NCI-H2107 treated with DMSO at 0.1 percent for 48 hours (cell line): ENCODE results near the gene ANKDD1B.
"Not testable (repeated sequence)": the region's sequence is repeated elsewhere in the genome, so short reads cannot be mapped to it uniquely, and the experiment has no call there.

Experiments
- DNase-seq: peaks from one replicate; lab custom pipeline; 2025; ENCODE audit not compliant: unreplicated experiment; lab: John Stamatoyannopoulos, UW

The ANKDD1B gene

DNA sequence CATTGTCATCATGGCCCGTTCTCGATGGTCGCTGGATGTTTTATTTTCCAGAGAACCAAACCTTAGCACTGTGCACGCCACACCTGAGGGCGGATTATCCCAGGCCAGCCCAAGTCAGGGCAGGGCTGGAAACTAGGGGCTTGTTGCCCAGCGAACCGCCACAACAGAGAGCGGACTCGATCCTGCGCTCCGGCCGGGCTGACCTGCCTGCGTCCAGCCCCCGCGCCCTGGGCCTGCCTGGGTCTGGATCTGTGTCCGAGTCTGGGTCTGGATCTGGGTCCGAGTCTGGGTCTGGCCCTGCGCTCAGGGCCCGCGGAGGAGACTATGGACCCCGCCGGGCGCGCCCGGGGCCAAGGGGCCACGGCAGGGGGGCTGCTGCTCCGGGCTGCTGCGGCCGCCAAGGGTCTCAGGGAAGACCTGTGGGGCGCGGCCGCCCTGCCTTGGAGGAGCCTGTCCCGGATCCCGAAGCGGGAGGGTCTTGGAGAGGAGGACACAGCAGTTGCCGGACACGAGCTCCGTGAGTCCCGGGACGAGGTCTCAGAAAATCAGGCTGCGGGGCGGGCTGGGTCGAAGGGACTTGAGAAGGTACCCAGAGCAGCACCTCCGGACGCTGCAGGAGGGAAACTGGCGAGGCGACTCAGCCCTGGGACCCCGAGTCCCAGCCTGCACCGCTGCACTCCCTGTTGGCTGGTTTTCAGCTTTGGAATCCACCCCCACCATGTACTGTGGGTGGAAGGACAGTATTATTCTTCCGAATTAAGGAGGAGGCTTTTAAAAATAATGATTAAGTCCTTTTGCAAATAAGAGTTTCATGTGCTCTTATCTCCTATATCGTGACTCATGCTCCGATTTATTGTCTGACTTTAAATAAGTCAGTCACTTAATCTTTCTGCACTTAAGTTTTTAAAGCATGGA lies at the start of gene ANKDD1B:
ANKDD1B (plus strand) TSS at position 143 of the 915 bp plus-strand sequence; CDS start at position 325, 182 bp downstream.
- no peak for DNase-seq

DNA sequence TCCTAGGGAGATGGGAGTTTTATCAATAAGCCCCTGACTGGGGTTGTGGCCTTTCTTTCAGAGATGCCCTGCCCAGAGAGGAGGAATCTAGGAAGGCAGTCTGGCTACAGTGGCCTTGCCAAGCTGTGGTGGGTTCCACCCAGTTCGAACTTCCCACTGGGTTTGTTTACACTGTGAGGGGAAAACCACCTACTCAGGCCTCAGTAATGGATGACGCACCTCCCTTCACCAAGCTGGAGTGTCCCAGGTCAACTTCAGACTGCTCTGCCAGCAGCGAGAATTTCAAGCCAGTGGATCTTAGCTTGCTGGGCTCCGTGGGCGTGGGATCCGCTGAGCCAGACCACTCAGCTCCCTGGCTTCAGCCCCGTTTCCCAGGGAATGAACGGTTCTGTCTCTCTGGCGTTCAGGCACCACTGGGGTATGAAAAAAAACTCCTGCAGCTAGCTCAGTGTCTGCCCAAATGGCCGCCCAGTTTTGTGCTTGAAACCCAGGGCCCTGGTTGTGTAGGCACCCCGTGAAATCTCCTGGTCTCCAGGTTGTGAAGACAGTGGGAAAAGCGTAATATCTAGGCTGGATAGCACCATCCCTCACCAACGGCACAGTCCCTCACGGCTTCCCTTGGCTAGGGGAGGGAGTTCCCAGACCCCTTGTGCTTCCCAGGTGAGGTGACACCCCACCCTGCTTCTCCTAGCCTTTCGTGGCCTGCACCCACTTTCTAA lies 45.1 kb upstream of the ANKDD1B start:
- DNase-seq, result not testable (repeated sequence)

DNA sequence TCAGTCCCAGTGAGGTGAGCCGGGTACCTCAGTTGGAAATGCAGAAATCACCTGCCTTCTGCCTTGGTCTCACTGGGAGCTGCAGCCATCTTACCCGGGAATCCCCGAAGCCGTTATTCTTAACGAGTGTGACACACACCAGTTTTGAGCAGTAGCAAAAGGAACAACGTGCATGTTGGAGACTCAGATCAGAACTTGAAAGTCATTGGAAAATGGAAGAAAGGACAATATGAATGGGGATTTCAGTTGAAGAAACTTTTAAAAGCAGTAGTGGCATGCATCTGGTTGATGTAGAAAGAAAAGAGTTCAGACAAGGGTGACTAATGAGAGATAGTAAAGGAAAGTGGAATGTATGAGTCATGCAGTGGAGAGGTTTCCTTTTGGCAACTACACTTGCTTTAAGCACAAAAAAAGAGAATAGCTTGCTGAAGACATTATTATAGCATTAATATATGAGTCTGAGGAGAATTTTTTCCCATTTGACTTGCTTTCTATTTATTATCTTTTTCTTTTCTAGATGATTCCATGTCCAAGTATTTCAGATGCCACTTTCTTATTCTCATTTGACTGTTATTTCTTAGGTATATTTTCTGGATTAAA lies 44.4 kb upstream of the ANKDD1B start:
- no peak for DNase-seq

DNA sequence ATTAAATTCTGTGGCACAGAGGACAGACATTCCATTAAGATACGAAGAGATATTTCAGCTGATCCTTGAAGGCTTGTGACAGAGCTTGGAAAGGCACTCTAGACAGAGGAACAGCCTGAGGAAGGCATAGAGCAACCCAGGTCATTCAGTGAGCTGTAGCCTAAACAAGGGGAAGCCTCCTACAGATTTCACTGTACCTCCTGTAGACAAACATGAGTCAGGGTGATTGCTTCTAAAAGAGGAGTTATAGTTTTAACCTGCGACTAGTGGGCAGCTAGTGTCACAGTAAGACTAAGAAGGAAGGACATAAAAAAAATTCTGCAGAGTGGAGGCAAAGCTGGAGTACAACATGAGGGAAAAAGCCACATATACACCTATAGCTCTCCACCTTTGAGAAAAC lies 43.5 kb upstream of the ANKDD1B start:
- no peak for DNase-seq

DNA sequence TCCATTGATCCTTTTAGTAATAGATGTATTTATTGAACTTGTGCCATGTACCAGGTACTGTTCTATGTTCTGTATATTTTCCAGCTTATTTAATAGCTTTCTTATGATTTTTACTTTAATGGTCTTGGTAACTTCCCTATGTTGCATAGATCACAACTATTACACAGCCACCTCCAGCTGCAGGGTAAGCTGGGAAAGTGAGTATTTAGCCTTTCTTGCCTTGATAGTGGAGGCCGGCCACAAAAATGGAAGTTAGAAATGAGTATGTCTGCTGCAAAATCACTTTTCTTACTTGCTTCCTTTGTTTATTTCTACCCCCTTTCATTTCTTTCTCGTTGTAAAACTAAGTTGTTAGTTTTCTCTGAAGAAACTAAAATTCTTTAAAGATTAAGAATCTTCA lies 43.1 kb upstream of the ANKDD1B start:
- DNase-seq, result no peak

DNA sequence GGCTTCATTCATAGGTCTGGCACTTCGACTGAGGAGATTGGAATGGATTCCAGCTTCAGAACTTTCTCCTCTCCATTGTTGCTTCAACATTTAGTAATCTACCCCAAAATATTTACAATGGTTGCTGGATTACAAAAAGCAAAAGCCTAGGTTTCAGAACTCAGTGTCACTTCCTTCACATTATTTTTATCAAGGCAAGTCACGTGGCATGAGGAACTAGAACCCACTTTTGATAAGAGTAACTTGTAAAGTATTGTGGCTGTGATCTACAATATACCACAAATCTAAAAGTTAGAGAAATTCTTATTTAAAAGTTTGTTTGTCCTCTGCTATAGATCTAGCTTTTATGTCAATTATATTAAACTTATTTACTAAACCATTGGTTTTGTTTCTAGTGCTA lies 39.7 kb upstream of the ANKDD1B start:
- no peak for DNase-seq

DNA sequence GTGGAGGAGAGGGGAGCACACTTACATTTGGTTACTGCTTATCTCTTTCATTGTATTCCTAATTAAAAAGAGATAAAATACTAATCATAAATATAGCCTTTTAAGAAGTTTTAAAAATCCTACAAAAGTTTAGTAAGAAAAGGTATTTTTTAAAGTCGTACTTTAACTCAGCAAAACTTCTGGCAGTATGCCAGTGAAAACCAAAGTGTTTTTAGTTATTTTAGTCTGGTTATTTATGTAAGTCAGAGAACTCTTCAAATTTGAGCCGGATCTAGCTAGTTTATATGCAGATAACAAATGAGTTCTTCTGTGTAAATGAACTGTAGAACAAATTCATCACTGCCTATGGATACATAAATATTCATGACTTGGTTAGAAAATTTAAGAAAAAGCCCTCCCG lies 36.5 kb upstream of the ANKDD1B start:
- DNase-seq, result no peak

DNA sequence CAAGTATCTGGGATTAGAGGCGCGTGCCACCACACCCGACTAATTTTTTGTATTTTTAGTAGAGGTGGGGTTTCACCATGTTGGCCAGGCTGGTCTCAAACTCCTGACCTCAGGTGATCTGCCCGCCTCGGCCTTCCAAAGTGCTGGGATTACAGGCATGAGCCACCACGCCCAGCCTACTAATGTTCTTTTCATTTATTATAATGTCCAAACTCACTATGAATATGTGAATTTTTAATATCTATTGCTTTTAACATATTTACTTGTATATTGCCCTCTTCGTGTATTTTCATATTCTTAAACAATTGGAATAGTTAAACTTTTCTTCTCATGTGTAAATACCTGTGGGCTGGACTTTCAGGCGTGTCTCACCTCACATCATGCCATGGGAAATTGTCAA lies 33.0 kb upstream of the ANKDD1B start:
- DNase-seq, result not testable (repeated sequence)

DNA sequence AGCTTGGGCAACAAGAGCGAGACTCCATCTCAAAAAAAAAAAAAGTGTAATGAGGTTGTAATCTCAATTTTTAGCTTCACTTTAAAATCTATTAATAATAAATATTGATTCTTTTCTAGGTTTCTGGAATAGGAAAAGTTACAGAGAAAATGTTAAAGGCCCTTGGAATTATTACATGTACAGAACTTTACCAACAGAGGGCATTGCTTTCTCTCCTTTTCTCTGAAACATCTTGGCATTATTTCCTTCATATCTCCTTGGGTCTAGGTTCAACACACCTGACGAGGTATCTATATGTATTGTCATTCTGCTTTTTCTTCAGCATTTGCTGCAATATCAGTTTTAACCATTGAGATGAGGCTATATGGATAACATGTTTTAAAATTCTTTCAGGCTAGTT lies 26.6 kb upstream of the ANKDD1B start:
- DNase-seq, result no peak

DNA sequence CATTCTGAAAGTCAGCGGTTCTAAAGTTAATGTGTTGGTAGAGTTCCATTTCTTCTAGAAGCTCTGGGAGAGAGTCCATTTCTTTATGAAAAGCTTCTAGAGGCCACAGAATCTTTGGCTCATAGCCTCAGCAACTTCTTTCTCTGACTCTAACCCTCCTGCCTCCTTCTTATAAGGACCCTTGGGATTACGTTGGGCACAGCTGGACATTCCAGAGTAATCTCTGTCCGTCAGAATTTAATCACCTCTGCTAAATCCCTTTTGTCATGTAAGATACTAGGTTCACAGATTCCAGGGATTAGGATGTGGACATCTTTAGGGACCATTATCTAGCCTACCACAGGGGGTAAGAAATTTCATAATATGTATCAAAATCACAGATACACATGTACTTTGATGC lies 22.6 kb upstream of the ANKDD1B start:
- DNase-seq, result no peak

DNA sequence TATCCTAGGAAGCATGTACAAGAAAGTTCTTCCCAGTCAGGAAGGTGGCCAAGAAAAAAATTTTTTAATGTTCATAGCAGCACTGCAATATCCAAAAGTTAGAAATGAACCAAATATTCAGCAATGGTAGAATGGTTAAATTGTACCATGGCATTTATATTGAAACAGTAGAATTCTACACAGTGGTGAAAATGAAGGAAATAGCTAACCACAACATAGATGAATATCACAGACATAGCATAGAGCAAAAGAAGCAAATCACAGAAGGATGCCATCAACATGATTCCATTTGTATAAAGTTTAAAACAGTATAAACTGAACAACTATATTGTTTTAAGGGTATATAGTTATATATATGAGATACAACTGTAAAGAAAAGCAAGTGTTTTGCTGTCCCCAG lies 10.7 kb upstream of the ANKDD1B start:
- no peak for DNase-seq

DNA sequence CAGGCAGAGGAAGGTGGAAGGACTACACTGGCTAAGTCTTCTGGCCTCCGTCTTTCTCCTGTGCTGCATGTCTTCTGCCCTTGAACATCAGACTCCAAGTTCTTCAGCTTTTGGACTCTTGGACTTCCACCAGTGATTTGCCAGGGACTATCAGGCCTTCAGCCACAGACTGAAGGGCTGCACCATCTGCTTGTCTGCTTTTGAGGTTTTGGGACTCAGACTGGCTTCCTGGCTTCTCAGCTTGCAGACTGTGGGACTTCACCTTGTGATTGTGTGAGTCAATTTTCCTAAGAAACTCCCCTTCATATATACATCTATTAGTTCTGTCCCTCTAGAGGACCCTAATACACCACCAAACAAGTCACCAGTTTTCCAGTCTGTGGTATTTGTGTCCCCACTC lies 9.7 kb upstream of the ANKDD1B start:
- DNase-seq, result no peak

DNA sequence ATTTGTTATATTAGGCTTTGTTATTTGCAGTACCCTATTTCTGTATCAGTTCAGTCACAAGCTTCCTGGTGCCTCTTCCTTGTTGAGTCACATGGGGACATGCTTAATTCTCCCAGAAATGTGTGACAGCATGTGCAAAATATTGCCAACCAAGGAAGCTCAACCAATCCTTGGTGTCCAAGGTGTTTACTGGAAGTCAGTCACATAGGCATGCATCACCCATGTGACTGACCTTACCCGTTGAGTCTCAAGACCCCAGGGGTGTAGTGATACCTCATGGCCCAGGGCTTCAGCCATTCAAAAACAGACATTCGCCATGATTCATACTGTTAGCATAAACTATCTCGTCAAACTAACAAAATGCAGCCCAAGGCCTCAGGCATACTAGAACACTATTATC lies 9.3 kb upstream of the ANKDD1B start:
- DNase-seq, result no peak

DNA sequence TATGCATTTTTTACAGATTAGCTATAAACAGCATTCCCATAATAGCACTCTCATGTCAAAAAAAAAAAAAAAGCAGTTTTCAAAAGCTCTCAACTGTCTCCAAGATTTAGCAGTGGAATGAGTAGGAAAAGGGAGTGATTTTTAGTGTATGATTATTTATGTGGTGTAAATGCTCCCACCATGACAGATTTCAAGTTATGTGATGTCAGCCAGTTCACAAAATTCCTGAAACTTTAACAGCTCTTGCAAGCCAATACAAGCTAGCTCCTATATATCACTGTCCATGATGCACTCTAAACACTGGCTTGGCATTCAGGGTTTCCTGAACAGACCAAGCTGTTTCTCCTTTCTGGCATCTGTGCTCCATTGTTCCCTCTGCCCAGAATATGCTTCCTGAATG lies 7.9 kb upstream of the ANKDD1B start:
- no peak for DNase-seq

DNA sequence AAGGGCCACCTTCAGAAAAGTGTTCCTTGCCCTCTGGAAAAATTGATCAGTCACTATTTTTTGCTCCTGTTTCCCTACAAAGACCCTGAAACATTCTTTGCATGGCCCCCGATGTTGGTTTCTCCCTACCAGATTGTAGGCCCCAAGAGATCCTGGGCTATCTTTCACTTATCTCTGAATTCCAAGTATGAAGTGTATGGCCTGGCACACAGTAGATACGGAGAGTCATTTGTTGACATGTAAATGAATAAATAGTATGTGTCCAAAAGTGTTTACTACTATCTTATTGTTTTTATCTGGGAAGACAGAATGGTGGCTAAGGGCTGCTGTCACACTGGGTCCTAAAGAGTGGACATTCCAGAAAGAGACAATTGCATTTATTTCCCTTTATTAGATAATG lies 7.4 kb upstream of the ANKDD1B start:
- no peak for DNase-seq

DNA sequence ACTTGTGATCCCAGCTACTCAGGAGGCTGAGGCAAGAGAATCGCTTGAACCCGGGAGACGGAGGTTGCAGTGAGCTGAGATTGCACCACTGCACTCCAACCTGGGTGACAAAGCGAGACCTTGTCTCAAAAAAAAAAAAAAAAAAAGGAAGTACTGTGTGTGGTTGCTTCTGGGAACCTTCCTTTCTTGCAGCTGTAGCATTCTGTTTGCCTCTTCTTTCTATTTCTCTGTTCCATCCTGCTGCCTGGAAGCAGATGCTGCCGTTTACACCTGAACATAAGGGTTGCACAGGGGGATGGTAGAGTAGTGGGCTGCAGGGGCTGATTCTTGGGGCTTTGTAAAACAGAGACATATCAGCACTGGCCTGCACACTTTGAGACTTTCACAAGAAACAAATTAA lies 3.9 kb upstream of the ANKDD1B start:
- DNase-seq, result not testable (repeated sequence)

DNA sequence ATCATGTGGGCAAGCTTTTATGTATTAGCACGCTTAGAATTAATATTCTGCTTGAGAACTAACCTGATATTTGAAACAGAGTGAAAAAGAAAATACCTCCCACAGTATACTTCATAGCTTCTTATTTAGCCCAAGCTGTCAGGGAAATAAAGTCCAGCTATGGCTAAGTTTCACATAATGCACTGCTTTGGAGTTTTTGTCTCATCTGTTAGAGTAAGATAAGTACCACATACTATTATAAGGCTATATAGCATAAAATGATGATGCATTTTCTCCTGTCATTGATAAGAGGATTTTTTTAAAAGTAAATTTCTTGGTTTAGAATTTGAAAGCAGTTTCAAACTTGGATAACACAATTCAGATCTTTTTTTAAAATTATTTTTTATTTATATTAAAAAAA lies 2.4 kb upstream of the ANKDD1B start:
- DNase-seq, result no peak

DNA sequence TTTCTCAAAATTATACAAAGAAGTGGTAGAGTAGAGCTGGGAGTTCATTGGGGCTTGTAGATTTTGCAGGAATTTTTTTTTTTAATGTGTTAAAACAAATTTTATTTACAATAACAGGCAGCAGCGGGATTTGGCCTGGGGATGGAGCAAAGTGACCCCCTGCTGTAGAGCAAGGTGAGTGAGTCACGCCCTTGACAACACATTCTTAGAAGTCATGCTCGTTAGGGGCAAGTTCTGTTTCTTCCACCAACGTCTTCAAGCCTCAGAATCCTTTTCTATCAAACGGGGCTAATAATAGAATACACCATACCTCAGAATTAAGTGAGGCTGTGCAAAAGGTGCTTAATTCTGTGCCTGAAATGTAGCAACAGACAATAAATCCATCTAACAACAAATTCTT lies 1.1 kb upstream of the ANKDD1B start:
- no peak for DNase-seq

DNA sequence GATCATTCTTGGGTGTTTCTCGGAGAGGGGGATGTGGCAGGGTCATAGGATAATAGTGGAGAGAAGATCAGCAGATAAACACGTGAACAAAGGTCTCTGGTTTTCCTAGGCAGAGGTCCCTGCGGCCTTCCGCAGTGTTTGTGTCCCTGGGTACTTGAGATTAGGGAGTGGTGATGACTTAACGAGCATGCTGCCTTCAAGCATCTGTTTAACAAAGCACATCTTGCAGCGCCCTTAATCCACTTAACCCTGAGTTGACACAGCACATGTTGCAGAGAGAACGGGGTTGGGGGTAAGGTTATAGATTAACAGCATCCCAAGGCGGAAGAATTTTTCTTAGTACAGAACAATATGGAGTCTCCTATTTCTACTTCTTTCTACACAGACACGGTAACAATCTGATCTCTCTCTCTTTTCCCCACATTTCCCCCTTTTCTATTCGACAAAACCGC lies 368 bp upstream of the ANKDD1B start:
- DNase-seq, result not testable (repeated sequence)

DNA sequence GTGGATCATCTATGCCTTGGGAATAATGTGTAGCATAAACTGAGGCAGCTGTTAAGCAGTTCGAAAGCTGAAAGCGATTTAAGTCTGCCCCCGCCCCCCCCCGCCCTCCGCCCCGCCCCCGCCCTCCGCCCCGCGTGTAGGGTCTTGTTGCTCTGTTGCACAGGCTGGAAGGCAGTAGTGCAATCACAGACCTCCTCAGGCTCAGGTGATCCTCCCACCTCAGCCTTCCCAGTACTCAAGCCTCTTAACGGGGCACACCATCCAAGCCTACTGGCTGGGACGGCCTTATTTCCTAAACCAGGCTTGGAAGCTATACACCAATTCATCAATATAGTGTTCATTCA lies 945 bp downstream of the ANKDD1B start:
- DNase-seq, result no peak

DNA sequence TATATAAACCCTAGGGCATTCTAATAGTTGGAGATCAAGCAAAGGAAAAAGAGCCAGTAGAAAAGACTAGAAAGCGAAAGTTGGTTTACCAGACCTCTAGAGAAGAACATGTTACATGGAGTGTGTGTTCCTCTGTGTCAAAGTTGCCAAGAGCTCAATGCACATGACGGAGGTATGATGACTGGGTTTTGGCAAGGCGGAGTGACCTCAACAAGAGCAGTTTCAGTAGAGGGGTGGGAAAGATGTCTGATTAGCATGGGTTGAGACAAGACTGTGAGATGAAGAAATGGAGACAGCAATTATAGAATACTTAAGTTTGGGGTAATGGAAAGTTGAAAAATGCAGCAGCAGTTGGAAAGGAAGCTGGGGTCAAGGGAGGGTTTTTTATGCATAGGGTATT lies 1.6 kb downstream of the ANKDD1B start:
- DNase-seq, result no peak

DNA sequence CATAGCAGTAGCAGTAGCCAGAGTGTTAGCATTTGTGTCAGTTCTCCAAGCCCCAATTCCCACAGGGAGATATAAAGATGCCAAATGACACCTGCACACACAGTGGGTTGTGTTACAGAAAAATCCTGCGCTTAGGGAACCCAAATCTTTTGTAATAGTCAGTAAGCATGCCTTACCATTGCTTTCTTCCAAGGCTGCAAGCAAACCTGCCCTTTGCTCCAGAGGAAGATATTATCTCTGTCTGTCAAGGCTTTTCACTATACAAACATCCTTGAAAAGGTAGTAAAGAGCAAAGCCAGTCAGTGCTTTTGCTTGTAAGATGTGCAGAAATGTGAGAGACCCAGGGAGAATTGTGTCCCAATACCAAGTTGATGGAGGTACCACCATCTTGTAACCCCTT lies 2.9 kb downstream of the ANKDD1B start:
- no peak for DNase-seq
